Natural killer cell treated with Interleukin-12 subunit alpha and Interleukin-12 subunit beta and Interleukin-15 and Interleukin-18, amount 100 ng/mL, for 72 hours (primary cell): ENCODE results near the gene SLC4A2. TPM values are rescaled to one million over a fixed set of nuclear protein-coding genes. Genes with fewer than 3 reads are reported as not detected.
"Not testable (repeated sequence)": the region's sequence is repeated elsewhere in the genome, so short reads cannot be mapped to it uniquely, and the experiment has no call there.

Source experiments
- ATAC-seq, 2 donors: fragments of 150-1000 bp; cut with Tn5 transposase in 1 of 2; sonication (Bioruptor Pico), chemical (Tn5 transposase) in 1 of 2; 2 replicates each; pipeline ENCODE4 v1.10.0; 2021
- DNase-seq: peaks from one replicate; pipeline ENCODE4 v3.0.0; 2022; ENCODE audit warnings: low spot score
- H3K27ac Mint-ChIP-seq, 2 donors: 1 replicate in 1 of 2; 2 replicates in 1 of 2; pipeline ENCODE4 v1.8.0; 2022; ENCODE audit warnings: mixed read lengths in 2 of 2, mild to moderate bottlenecking in 1 of 2, moderate library complexity in 1 of 2
- H3K27me3 Mint-ChIP-seq, 2 donors: 1 replicate in 1 of 2; 2 replicates in 1 of 2; pipeline ENCODE4 v1.8.0; 2022; ENCODE audit warnings: mixed read lengths in 2 of 2
- H3K36me3 Mint-ChIP-seq: one replicate; pipeline ENCODE4 v1.8.0; 2022; ENCODE audit warnings: mixed read lengths
- H3K4me1 Mint-ChIP-seq, 2 donors: 1 replicate in 1 of 2; 2 replicates in 1 of 2; pipeline ENCODE4 v1.8.0; 2022; ENCODE audit warnings: low read depth in 2 of 2, mixed read lengths in 2 of 2, mild to moderate bottlenecking in 1 of 2
- H3K4me3 Mint-ChIP-seq: one replicate; pipeline ENCODE4 v1.8.0; 2022; ENCODE audit warnings: mixed read lengths
- H3K9me3 Mint-ChIP-seq: 2 replicates; pipeline ENCODE4 v1.8.0; 2022; ENCODE audit warnings: mixed read lengths
- total RNA-seq, 2 donors: library from RNA; stranded (reverse); gene quantifications; one replicate each; pipeline ENCODE4 v1.2.3, GENCODE V29; 2022

The SLC4A2 gene
- total RNA-seq, 2 donors from 2014 or later: 117 to 195 TPM

- H3K27ac Mint-ChIP-seq: no peak overlapping the region
- no peak for DNase-seq
- peaks cover 38 to 39% of the 10 kb centered on the region in 2 donors for H3K4me1 Mint-ChIP-seq
- peaks cover 26 to 33% of the 10 kb centered on the region in 2 donors for H3K27me3 Mint-ChIP-seq
- H3K9me3 Mint-ChIP-seq: no peaks in the 10 kb centered on the region
- ATAC-seq: no peak
- no peaks in the 10 kb centered on the region for H3K36me3 Mint-ChIP-seq
- no peak overlapping the region for H3K4me3 Mint-ChIP-seq
These were observed 42.9 kb upstream of the SLC4A2 start for GRCh38 chr7:151016505-151016904.

DNA sequence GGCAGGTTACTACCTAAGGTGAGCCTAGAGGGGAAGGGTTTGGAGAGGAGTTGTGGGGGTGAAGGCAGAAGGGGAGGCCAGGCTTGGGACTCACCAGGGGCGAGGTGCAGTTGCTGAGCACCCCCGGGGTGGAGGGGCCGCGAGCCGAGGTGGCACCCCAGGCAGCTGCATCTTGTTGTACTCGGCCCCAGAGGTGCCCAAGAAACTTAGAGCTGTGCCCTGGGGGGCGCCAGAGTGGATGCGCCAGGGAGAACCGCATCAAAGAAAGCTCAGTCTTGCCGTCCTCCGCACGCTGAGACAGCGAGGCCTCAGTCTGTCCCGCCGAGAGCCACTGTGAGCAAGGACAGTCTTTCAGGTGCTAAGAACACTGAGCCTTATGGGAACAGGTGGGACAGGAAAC, 42.4 kb upstream of the SLC4A2 start:
- H3K27me3 Mint-ChIP-seq: peaks cover 26 to 36% of the 10 kb centered on the region in 2 donors
- no peaks in the 10 kb centered on the region for H3K9me3 Mint-ChIP-seq
- no peak overlapping the region for H3K4me3 Mint-ChIP-seq
- ATAC-seq (no peak), DNase-seq (no peak)
- peak overlapping the region in 1 of 2 donors; percentile 33 for H3K27ac Mint-ChIP-seq
- no peaks in the 10 kb centered on the region for H3K36me3 Mint-ChIP-seq
- peaks cover 36 to 38% of the 10 kb centered on the region in 2 donors for H3K4me1 Mint-ChIP-seq

- peak overlapping the region; percentile 81 for H3K4me3 Mint-ChIP-seq
- ATAC-seq (no peak), DNase-seq (no peak)
- H3K36me3 Mint-ChIP-seq: no peaks in the 10 kb centered on the region
- H3K9me3 Mint-ChIP-seq: no peaks in the 10 kb centered on the region
- H3K4me1 Mint-ChIP-seq: peaks cover 32 to 36% of the 10 kb centered on the region in 2 donors
- H3K27me3 Mint-ChIP-seq: peaks cover 26 to 36% of the 10 kb centered on the region in 2 donors
- H3K27ac Mint-ChIP-seq: peak overlapping the region in 1 of 2 donors; percentile 33
These were observed 41.9 kb upstream of the SLC4A2 start for GRCh38 chr7:151017370-151017952.

DNA sequence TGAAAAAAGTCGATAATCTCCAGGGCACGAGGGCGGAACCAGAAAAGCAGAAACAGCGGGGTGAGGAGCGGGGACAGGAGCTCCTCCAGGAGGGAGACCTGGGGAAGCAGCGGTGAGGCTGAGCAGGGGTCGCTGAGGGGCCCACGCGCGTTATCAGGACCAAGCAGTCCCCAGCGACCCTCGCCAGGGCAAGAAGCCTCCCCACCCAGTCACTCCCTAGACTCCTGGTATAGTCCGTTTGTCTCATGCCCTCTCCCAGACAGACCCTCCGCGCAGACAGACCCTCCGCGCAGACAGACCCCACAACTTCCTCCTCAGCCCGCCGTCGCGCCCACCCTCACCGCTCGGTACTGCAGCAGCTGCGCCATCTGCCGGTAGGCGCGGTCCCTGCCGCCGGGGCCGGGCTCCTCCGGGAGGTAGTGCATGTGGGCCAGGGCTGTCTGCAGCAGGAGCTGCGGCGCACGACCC, 41.4 kb upstream of the SLC4A2 start:
- DNase-seq (peak; percentile 84), ATAC-seq (peak; percentile 75 to 80)
- peak overlapping the region in 1 of 2 donors; percentile 76 for H3K27ac Mint-ChIP-seq
- no peaks in the 10 kb centered on the region for H3K36me3 Mint-ChIP-seq
- peaks cover 26 to 36% of the 10 kb centered on the region in 2 donors for H3K27me3 Mint-ChIP-seq
- no peaks in the 10 kb centered on the region for H3K9me3 Mint-ChIP-seq
- peak overlapping the region; percentile 81 for H3K4me3 Mint-ChIP-seq
- peaks cover 28 to 31% of the 10 kb centered on the region in 2 donors for H3K4me1 Mint-ChIP-seq

DNA sequence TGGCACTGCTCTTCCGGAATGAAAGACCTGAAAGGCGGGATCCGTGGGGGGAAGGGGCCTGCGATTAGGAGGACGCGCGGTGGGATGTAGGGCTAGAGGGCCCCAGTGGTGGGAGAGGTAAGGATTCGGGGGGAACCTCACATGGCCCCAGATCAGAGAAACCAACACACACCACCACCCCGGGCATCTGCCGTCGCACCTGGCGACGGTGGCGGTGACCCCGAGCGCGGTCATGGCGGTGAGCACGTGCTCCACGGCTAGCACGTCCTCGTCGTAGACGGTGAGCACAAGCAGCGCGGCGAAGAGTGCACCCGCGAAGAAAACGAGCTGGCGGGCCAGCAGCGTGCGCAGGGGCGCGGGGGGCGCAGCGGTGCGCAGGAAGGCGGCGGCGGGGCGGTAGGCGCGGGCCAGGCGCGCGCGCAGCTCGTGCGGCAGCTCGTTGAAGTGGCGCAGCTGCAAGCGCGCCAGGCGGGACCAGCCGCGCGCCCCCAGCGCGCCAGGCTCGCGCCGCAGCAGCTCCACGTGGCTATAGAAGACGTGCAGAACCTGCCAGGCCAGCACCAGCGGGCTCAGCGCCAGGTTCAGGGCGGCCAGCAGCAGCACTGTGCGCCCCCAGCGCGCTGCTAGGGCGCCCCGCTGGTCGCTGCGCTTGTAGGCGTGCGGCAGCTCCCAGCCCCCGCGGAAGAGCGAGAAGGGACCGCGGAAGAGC, 40.8 kb upstream of the SLC4A2 start:
- Mint-ChIP-seq H3K27ac (peak overlapping the region in 1 of 2 donors; percentile 76), H3K27me3 (peaks cover 26 to 36% of the 10 kb centered on the region in 2 donors), H3K9me3 (no peaks in the 10 kb centered on the region), H3K36me3 (no peaks in the 10 kb centered on the region), H3K4me3 (peak overlapping the region; percentile 81), H3K4me1 (peaks cover 28 to 31% of the 10 kb centered on the region in 2 donors)
- DNase-seq (no peak), ATAC-seq (peak; percentile 45 to 64)

DNA sequence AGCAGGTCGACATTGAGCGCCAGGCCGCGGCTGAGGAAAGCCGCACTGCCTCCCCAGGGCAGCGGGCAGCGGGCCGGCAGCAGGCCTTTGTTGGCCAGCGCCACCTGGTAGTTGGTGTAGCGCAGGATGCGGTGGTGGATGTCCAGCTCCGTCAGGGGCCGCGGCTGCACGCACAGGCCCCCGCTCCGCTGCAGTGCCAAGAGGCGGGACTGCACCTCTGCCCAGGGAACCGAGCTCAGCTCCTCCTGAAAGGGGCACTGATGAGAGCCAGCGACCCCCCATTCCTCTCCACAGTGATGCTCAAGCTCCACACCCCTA, 40.3 kb upstream of the SLC4A2 start:
- Mint-ChIP-seq H3K4me1 (peaks cover 27 to 29% of the 10 kb centered on the region in 2 donors), H3K27me3 (peaks cover 26 to 36% of the 10 kb centered on the region in 2 donors), H3K36me3 (no peaks in the 10 kb centered on the region), H3K4me3 (peak overlapping the region; percentile 81), H3K9me3 (no peaks in the 10 kb centered on the region), H3K27ac (no peak overlapping the region)
- no peak for DNase-seq
- no peak for ATAC-seq

DNA sequence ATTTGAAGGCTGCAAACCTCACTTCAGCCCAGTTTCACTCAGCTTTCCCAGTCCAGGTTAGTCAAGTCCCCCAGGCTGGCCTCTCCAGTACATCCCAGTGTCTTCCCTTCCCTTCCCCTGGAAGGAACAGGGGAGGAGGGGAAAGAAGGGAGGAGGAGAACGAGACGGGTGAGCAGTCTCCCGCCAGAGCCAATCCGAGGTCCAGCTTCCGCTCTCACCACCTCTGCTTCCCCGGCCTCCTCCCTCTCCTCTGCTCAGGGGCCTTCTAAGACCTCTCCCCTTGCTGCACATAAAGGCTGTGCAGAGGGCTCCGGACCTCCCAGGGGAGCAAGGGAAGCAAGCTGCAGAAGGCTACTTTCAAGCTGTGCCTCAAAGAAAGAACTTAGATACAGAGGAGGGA, 39.2 kb upstream of the SLC4A2 start:
- Mint-ChIP-seq H3K4me1 (peaks cover 21% of the 10 kb centered on the region in 2 donors), H3K4me3 (no peak overlapping the region), H3K27ac (no peak overlapping the region), H3K9me3 (no peaks in the 10 kb centered on the region), H3K36me3 (no peaks in the 10 kb centered on the region), H3K27me3 (peaks cover 26 to 36% of the 10 kb centered on the region in 2 donors)
- no peak for DNase-seq
- ATAC-seq: no peak

DNA sequence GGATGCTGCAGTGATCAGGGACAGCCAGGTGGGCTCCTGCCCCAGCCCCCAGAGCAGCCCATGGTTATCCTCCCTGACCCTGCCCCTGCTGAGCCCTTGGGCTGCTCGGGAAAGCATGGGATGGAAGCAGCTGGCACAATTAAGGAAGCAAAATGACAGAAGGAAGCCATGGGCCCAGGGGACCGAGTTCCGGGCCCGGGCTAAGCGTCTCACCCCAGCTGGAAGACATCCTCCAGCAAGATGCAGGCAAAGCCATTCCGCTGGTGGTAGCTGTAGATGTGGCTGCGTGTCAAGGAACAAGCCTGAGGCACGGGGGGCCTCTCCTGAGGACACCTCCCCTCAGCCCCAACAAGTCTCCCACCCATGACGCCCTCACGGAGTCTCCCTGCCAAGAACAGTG, 36.2 kb upstream of the SLC4A2 start:
- Mint-ChIP-seq H3K4me1 (peaks cover 13 to 17% of the 10 kb centered on the region in 2 donors), H3K36me3 (no peaks in the 10 kb centered on the region), H3K27ac (no peak overlapping the region), H3K4me3 (no peak overlapping the region), H3K9me3 (no peaks in the 10 kb centered on the region), H3K27me3 (peaks cover 24 to 30% of the 10 kb centered on the region in 2 donors)
- ATAC-seq: no peak
- no peak for DNase-seq

DNA sequence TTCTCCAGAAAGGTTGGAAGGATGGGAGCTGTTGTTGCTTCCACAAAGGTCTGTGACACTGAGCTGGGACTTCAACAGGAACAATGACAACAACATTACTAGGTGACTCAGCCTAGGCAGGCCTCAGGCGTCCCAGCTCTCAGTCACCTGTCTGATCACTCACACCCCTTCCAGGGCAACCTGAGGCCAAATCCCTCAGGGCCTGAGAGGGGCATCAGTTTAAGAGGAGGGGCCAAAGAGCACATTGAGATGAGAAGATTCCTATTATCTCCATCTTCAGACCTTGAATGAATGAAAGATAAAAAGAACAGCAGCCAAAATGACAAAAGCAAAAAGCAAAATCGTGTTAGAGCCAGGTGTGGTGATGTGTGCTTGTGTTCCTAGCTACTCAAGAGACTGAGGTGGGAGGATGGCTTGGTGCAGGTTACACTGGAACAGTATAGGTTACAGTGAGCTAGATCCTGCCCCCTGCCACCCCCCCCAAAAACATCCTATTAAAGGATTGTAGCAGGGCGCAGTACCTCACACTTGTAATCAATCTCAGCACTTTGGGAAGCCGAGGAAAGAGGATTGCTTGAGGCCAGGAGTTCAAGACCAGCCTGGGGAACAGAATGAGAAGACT, 34.8 kb upstream of the SLC4A2 start, which contains the start of gene ATG9B:
Gene ATG9B, minus strand, starts transcription at position 60 of the 622 bp plus-strand sequence. CDS start 71 bp downstream, outside the sequence.
- Mint-ChIP-seq H3K27me3 (peaks cover 18 to 22% of the 10 kb centered on the region in 2 donors), H3K27ac (peak within 1 kb of the TSS in 1 of 2 donors; percentile 15), H3K4me3 (no peak within 1 kb of the TSS), H3K36me3 (no peaks in the 10 kb centered on the region), H3K9me3 (no peaks in the 10 kb centered on the region), H3K4me1 (peaks cover 14 to 16% of the 10 kb centered on the region in 2 donors)
- DNase-seq (no peak), ATAC-seq (no peak)

DNA sequence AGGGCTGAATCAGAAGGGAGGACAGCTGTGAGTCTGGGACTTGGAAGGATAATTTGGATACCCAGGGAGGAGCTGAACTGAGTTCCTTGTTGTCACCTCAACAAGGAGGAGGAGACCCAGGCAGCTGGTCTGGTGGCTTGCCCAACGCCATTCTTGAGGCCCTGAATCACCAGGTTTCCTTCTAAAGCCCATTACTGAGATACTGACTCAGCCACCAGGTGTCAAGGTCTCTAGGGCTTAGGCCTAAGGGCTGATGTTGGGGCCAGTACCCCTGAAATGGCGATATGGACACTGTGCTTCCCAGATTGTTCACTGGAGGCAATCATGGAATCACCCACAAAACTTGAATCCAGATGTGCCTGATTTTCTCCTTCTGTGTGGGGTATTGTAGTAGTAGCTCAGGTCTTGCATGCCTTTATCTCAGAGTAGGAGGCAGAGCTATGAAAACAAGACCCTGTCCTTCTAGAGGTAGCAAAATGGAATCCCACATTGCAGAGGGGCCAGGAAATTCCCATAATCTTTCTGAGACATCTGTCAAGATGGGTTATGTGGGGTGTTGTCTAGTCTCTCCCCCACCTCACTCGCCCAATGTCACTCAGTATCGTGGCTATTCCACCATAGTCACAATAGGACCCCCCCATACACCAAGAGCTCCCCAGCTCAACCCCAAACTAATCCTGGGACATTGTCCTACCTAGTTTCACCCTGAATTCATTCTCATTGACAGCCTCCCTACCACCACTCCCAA, 33.3 kb upstream of the SLC4A2 start:
- DNase-seq (no peak), ATAC-seq (no peak)
- Mint-ChIP-seq H3K4me3 (no peak overlapping the region), H3K27me3 (peaks cover 7% of the 10 kb centered on the region in 2 donors), H3K27ac (no peak overlapping the region), H3K36me3 (no peaks in the 10 kb centered on the region), H3K4me1 (peaks cover 15% of the 10 kb centered on the region in 2 donors), H3K9me3 (no peaks in the 10 kb centered on the region)

DNA sequence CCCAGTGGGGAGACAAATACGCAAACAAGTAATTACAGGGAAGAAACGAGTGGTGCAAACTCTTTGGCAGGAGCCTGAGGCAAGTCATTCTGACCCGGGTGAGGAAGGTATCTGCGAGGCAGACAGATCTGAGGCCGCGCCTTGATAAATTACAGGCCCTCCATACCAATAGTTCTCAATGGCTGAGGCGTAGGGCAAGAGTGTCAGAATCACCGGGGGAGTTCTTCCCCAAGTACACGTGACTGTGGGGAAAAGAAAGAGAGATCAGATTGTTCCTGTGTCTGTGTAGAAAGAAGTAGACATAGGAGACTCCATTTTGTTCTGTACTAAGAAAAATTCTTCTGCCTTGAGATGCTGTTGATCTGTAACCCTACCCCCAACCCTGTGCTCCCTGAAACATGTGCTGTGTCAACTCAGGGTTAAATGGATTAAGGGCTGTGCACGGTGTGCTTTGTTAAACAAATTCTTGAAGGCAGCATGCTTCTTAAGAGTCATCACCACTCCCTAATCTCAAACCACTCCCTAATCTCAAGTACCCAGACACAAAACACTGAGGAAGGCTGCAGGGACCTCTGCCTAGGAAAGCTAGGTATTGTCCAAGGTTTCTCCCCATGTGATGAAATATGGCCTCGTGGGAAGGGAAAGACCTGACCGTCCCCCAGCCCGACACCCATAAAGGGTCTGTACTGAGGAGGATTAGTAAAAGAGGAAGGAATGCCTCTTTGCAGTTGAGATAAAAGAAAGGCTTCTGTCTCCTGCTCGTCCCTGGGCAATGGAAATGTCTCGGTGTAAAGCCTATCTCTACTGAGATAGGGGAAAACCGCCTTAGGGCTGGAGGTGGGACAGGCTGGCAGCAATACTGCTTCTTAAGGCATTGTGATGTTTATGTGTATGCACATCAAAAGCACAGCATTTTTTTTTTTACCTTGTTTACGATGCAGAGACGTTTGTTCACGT, 32.3 kb upstream of the SLC4A2 start:
- Mint-ChIP-seq H3K4me3 (peak overlapping the region; percentile 99), H3K27ac (peak overlapping the region; percentile 95 to 98), H3K4me1 (peaks cover 15 to 16% of the 10 kb centered on the region in 2 donors)
- H3K9me3 Mint-ChIP-seq, DNase-seq, ATAC-seq, H3K27me3 Mint-ChIP-seq, H3K36me3 Mint-ChIP-seq: not testable (repeated sequence)

DNA sequence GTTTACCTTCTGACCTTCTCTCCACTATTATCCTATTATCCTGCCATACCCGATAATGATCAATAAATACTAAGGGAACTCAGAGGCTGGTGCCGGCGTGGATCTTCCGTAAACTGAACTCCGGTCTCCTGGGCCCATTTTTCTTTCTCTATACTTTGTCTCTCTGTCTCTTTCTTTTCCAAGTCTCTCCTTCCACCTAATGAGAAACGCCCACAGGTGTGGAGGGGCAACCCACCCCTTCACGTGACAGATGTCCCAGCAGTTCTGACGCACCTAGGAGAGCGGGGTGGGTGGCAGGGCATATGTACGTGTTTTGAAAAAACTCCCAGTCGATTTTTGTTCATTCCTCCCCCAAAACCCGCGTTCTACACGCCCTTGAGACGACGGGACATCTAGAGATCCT, 31.7 kb upstream of the SLC4A2 start:
- not testable (repeated sequence) for H3K9me3 Mint-ChIP-seq, H3K36me3 Mint-ChIP-seq, H3K27me3 Mint-ChIP-seq, ATAC-seq, DNase-seq
- Mint-ChIP-seq H3K4me1 (peaks cover 15 to 16% of the 10 kb centered on the region in 2 donors), H3K27ac (peak overlapping the region; percentile 95 to 98), H3K4me3 (peak overlapping the region; percentile 99)
